GM19395 (cell line): ENCODE measurements around the gene KMT2B.
A peak's percentile ranks its signal among the peaks of the same experiment; 100 is the strongest.

ENCODE experiments used
- ATAC-seq: cut with Tn5 transposase; IDR thresholded peaks from one replicate; pipeline ENCODE4 v1.9.1; 2021; ENCODE audit warnings: mild to moderate bottlenecking, moderate library complexity; ENCODE audit not compliant: unreplicated experiment

The KMT2B gene

GRCh38 chr19:35727053-35727955 lies 9.5 kb downstream of the KMT2B start:
- no peak for ATAC-seq

GRCh38 chr19:35727956-35728706 lies 10.3 kb downstream of the KMT2B start:
- ATAC-seq, result no peak

GRCh38 chr19:35729021-35729420 lies 11.2 kb downstream of the KMT2B start:
- no peak for ATAC-seq

- no peak for ATAC-seq
These were observed 12.0 kb downstream of the KMT2B start for GRCh38 chr19:35729763-35730162.

- ATAC-seq, result no peak
These were observed 12.5 kb downstream of the KMT2B start for GRCh38 chr19:35730326-35730725.

- ATAC-seq, result no peak
These were observed 13.6 kb downstream of the KMT2B start for GRCh38 chr19:35731353-35731752.

GRCh38 chr19:35731779-35732405 lies 14.1 kb downstream of the KMT2B start:
- no peak for ATAC-seq

- no peak for ATAC-seq
These were observed 14.9 kb downstream of the KMT2B start for GRCh38 chr19:35732540-35733179.

GRCh38 chr19:35733180-35734125 lies 15.7 kb downstream of the KMT2B start:
- no peak for ATAC-seq

GRCh38 chr19:35734273-35734672 lies 16.5 kb downstream of the KMT2B start:
- ATAC-seq, result no peak

- ATAC-seq, result no peak
These were observed 17.1 kb downstream of the KMT2B start for GRCh38 chr19:35734889-35735288.

- no peak for ATAC-seq
These were observed 19.4 kb downstream of the KMT2B start for GRCh38 chr19:35736913-35737886.

GRCh38 chr19:35738021-35738886 lies 20.5 kb downstream of the KMT2B start:
- no peak for ATAC-seq

GRCh38 chr19:35738887-35739229 lies 21.1 kb downstream of the KMT2B start:
- ATAC-seq, result no peak

GRCh38 chr19:35739275-35740107 lies 21.7 kb downstream of the KMT2B start:
- ATAC-seq, result no peak

GRCh38 chr19:35740108-35740422 lies 22.3 kb downstream of the KMT2B start:
- ATAC-seq, result peak; percentile 21
